Activated CD8-positive, alpha-beta T cell treated with anti-CD3 and anti-CD28 coated beads for 36 hours (primary cell): ENCODE measurements around the gene ZMYND8. TPM values are rescaled to one million over a fixed set of nuclear protein-coding genes. Genes with fewer than 3 reads are reported as not detected.
"Not testable (repeated sequence)": the region's sequence is repeated elsewhere in the genome, so short reads cannot be mapped to it uniquely, and the experiment has no call there.

Experiments
- ATAC-seq: fragments of 200-7000 bp; cut with Tn5 transposase; one replicate; pipeline ENCODE4 v1.10.0; 2021; ENCODE audit warnings: mild to moderate bottlenecking, moderate library complexity
- CTCF ChIA-PET: fragments of 350-600 bp; sonication (Branson Sonifier 250); formaldehyde crosslinking; loops from one replicate; lab custom pipeline; 2021; ENCODE audit warnings: antibody characterized with exemption; lab: Charles Lee
- POLR2A ChIA-PET: fragments of 350-600 bp; sonication (Branson Sonifier 250); formaldehyde crosslinking; loops from one replicate; lab custom pipeline; 2021; ENCODE audit warnings: antibody characterized with exemption; lab: Charles Lee
- DNase-seq: peaks from one replicate; pipeline ENCODE4 v3.0.0-alpha.2; 2020
- H3K27ac Mint-ChIP-seq: one replicate; pipeline ENCODE4 v1.8.0; 2021; ENCODE audit warnings: mild to moderate bottlenecking, mixed read lengths
- H3K27me3 Mint-ChIP-seq: one replicate; pipeline ENCODE4 v1.8.0; 2021; ENCODE audit warnings: mixed read lengths
- H3K36me3 Mint-ChIP-seq: one replicate; pipeline ENCODE4 v1.8.0; 2021; ENCODE audit warnings: low read depth, mixed read lengths
- H3K4me1 Mint-ChIP-seq: one replicate; pipeline ENCODE4 v1.8.0; 2021; ENCODE audit warnings: low read depth, mixed read lengths
- H3K4me3 Mint-ChIP-seq: one replicate; pipeline ENCODE4 v1.8.0; 2021; ENCODE audit warnings: mild to moderate bottlenecking, moderate library complexity, mixed read lengths
- H3K9me3 Mint-ChIP-seq: one replicate; pipeline ENCODE4 v1.8.0; 2021; ENCODE audit warnings: mixed read lengths
- intact Hi-C: fragments of 100-400 bp; cut with micrococcal nuclease; formaldehyde crosslinking; loops from one replicate; pipeline ENCODE4 v1.10.0; 2022
- total RNA-seq, 2 experiments: library from RNA; stranded (reverse); gene quantifications; one replicate each; pipeline ENCODE4 v1.2.3, GENCODE V29; 2021
- TF ChIP-seq, protein P1 (sequence below): fragments of 200-600 bp; IDR thresholded peaks from one replicate; pipeline ENCODE4 v1.8.0; 2022; ENCODE audit warnings: antibody characterized with exemption, mild to moderate bottlenecking

ZMYND8 gene
- total RNA-seq, 2 experiments from 2014 or later, result 31.9 to 33.4 TPM

DNA sequence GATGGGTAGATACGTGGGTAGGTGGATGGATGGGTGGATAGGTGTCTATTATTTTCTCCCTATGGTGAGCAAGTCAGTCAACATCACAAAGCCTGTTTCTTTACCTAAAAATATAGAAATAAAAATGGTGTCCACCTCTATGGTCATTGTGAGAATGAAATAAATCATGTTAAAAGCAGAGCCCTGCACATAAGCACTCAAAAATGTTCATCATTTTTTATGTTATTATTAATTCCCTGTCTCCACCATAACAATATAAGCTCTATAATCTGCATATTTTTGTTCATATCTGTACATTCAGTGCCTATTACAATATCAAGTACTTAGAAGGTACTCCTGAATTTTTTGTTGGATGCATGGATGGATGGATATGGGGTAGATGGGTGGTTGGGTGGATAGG is 177.6 kb downstream of the ZMYND8 start:
- TF ChIP-seq, protein P1, sequence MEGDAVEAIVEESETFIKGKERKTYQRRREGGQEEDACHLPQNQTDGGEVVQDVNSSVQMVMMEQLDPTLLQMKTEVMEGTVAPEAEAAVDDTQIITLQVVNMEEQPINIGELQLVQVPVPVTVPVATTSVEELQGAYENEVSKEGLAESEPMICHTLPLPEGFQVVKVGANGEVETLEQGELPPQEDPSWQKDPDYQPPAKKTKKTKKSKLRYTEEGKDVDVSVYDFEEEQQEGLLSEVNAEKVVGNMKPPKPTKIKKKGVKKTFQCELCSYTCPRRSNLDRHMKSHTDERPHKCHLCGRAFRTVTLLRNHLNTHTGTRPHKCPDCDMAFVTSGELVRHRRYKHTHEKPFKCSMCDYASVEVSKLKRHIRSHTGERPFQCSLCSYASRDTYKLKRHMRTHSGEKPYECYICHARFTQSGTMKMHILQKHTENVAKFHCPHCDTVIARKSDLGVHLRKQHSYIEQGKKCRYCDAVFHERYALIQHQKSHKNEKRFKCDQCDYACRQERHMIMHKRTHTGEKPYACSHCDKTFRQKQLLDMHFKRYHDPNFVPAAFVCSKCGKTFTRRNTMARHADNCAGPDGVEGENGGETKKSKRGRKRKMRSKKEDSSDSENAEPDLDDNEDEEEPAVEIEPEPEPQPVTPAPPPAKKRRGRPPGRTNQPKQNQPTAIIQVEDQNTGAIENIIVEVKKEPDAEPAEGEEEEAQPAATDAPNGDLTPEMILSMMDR, result no peak
- H3K4me1 Mint-ChIP-seq, result no peaks in the 10 kb centered on the region
- DNase-seq (no peak), ATAC-seq (no peak)
- no peak overlapping the region for H3K4me3 Mint-ChIP-seq
- ChIA-PET POLR2A (no interaction called here), CTCF (interaction anchor here (1.0 to 1.1 kb wide), 2 partner anchors 17 to 485 kb away, joined by 3 read pairs; no protein-coding TSS in a partner anchor)
- H3K36me3 Mint-ChIP-seq, result no peaks in the 10 kb centered on the region
- H3K9me3 Mint-ChIP-seq, result peaks cover 4% of the 10 kb centered on the region
- H3K27ac Mint-ChIP-seq, result no peak overlapping the region
- no peaks in the 10 kb centered on the region for H3K27me3 Mint-ChIP-seq
- intact Hi-C loops, result no loop called here

DNA sequence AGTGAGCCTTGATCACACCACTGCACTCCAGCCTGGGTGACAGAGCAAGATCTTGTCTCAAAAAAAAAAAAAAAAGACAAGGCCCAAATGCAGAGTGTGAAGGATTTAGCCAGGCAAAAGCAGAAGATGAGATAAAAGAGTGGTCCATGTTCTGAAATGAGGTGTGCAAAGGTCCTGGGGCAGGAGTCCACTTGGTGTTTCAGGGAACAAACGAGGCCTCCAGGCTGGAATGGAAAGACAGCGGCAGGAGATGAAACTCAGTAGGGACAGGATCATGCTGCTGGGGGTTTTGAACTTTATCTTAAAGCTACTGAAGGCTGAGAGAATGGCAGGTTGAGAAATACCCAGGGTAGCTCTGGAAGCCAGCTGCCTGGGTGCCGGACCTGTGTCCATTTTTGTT is 178.2 kb downstream of the ZMYND8 start:
- ChIA-PET CTCF (interaction anchor here (1.0 to 1.1 kb wide), 2 partner anchors 18 to 485 kb away, joined by 3 read pairs; no protein-coding TSS in a partner anchor), POLR2A (no interaction called here)
- no peak overlapping the region for H3K4me3 Mint-ChIP-seq
- TF ChIP-seq, protein P1, result no peak
- no peak for ATAC-seq
- H3K9me3 Mint-ChIP-seq, result peaks cover 4% of the 10 kb centered on the region
- DNase-seq, result no peak
- intact Hi-C loops, result no loop called here
- no peaks in the 10 kb centered on the region for H3K36me3 Mint-ChIP-seq
- H3K27me3 Mint-ChIP-seq, result no peaks in the 10 kb centered on the region
- H3K4me1 Mint-ChIP-seq, result no peaks in the 10 kb centered on the region
- H3K27ac Mint-ChIP-seq, result no peak overlapping the region

DNA sequence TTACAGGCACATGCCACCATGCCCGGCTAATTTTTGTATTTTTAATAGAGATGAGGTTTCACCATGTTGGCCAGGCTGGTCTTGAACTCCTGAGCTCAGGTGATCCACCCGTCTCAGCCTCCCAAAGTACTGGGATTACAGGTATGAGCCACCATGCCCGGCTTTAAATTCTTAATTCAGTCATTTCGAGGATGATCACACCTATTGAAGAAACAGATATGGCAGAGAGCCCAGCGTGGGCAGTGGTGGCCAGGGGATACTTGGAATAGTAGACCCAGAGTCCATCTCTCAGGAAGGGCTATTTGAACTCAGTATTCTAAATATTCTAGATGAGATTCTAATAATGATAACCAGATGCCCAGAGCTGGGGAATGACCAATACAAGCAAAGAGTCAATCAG is 180.3 kb downstream of the ZMYND8 start:
- intact Hi-C loops, H3K27ac Mint-ChIP-seq, H3K27me3 Mint-ChIP-seq, DNase-seq, H3K4me3 Mint-ChIP-seq, H3K36me3 Mint-ChIP-seq, CTCF ChIA-PET, H3K9me3 Mint-ChIP-seq, H3K4me1 Mint-ChIP-seq, ATAC-seq, POLR2A ChIA-PET: not testable (repeated sequence)

DNA sequence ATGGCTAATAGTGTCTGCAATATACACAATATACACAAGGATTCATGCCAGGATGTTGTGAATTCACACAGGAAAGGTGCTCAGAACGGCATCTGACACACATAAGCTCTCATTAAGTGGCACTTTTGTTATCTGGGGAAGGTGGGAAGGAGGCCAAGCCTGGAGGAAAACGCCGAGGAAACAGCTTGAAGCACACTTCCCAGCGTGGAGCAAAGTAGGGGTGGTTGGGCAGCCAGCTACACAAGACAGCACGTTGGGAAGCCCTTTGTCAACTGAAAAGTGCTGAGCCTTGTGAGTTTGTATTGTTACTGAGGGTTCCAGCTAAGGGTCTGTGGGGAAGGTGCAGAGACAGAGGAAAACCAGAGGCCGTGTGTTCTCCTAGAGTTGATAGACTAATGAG is 181.0 kb downstream of the ZMYND8 start:
- ChIA-PET CTCF (no interaction called here), POLR2A (no interaction called here)
- H3K27ac Mint-ChIP-seq, result no peak overlapping the region
- H3K4me1 Mint-ChIP-seq, result no peaks in the 10 kb centered on the region
- intact Hi-C loops, result no loop called here
- H3K4me3 Mint-ChIP-seq, result no peak overlapping the region
- H3K9me3 Mint-ChIP-seq, result no peaks in the 10 kb centered on the region
- peaks cover 4% of the 10 kb centered on the region for H3K27me3 Mint-ChIP-seq
- H3K36me3 Mint-ChIP-seq, result no peaks in the 10 kb centered on the region
- DNase-seq, result no peak
- TF ChIP-seq, protein P1, result no peak
- ATAC-seq, result no peak

DNA sequence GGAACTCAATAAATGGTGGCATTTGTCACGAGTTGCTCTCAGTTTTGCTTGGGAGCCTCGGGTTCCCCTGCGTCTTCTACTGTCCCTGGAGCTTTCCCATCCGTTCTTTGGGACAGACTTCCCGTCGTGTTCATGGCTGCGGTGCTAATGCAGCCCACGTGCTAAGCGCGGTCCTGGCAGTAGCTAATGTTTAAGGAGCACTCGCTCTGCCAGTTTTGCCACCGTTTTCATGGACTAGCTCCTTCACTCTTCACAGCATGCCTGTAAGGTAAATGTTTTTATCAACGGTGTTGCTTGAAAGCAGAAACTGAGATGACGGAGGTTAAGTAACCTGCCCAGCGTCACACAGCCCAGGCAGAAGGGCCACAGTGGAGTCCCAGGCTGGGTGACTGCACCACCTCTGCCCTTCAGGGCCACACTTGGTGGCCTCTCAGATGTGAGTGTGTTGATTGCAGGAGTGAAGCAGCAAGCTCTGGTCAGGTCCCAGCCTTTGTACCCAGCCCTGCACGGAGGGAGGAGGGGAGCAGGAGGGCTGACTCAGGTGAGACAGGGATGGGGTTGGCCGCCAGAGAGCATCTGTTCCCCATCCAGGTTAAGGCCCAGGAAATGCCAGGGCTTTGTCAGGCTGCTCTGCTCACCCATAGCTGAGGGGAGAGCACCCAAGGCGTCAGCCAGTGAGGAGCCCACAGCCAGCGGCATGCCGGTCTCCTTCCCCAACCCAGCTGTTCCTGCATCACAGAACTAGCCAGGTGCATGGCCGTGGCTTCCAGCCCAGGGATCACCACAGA is 181.8 kb downstream of the ZMYND8 start:
- ChIA-PET POLR2A (no interaction called here), CTCF (interaction anchor here (0.6 kb wide), 1 partner anchor 329 kb away, joined by 3 read pairs; no protein-coding TSS in a partner anchor)
- DNase-seq (no peak), ATAC-seq (no peak)
- Mint-ChIP-seq H3K36me3 (no peaks in the 10 kb centered on the region), H3K9me3 (no peaks in the 10 kb centered on the region), H3K4me3 (no peak overlapping the region), H3K27ac (no peak overlapping the region), H3K27me3 (peaks cover 4% of the 10 kb centered on the region), H3K4me1 (no peaks in the 10 kb centered on the region)
- TF ChIP-seq, protein P1, result no peak
- intact Hi-C loops, result no loop called here
